Measurements from ENCODE around the gene GDPD4. TPM values are rescaled to one million over a fixed set of nuclear protein-coding genes. Genes with fewer than 3 reads are reported as not detected.

Gene GDPD4
- total RNA-seq, 1 donor from 2014 or later = not detected

- no peak for DNase-seq (ENCODE audit: low read depth)
These were observed 16.7 kb downstream of the GDPD4 start for GRCh38 chr11:77284476-77285468.

GRCh38 chr11:77283101-77283500 lies 18.4 kb downstream of the GDPD4 start:
- no peak for DNase-seq (ENCODE audit: low read depth)
- H3K4me3 ChIP-seq (ENCODE audit: low read depth, low read length) = no peak overlapping the region
- no peak for FAIRE-seq

More at GRCh38 chr11:77284476-77285468, 16.7 kb downstream of the GDPD4 start:
- Histone ChIP-seq H3K4me3 (ENCODE audit: low read depth, low read length) (no peak overlapping the region), H3K36me3 (ENCODE audit: control insufficient read depth, insufficient read depth, low read length) (no peaks in the 10 kb centered on the region), H3K27me3 (ENCODE audit: control insufficient read depth, insufficient read depth, low read length) (no peaks in the 10 kb centered on the region)
- TF ChIP-seq, protein P1, sequence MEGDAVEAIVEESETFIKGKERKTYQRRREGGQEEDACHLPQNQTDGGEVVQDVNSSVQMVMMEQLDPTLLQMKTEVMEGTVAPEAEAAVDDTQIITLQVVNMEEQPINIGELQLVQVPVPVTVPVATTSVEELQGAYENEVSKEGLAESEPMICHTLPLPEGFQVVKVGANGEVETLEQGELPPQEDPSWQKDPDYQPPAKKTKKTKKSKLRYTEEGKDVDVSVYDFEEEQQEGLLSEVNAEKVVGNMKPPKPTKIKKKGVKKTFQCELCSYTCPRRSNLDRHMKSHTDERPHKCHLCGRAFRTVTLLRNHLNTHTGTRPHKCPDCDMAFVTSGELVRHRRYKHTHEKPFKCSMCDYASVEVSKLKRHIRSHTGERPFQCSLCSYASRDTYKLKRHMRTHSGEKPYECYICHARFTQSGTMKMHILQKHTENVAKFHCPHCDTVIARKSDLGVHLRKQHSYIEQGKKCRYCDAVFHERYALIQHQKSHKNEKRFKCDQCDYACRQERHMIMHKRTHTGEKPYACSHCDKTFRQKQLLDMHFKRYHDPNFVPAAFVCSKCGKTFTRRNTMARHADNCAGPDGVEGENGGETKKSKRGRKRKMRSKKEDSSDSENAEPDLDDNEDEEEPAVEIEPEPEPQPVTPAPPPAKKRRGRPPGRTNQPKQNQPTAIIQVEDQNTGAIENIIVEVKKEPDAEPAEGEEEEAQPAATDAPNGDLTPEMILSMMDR (IDR thresholded peaks at IDR 0.05; ENCODE audit: insufficient read depth, low read length, severe bottlenecking) = no peak
- FAIRE-seq = no peak

DNA sequence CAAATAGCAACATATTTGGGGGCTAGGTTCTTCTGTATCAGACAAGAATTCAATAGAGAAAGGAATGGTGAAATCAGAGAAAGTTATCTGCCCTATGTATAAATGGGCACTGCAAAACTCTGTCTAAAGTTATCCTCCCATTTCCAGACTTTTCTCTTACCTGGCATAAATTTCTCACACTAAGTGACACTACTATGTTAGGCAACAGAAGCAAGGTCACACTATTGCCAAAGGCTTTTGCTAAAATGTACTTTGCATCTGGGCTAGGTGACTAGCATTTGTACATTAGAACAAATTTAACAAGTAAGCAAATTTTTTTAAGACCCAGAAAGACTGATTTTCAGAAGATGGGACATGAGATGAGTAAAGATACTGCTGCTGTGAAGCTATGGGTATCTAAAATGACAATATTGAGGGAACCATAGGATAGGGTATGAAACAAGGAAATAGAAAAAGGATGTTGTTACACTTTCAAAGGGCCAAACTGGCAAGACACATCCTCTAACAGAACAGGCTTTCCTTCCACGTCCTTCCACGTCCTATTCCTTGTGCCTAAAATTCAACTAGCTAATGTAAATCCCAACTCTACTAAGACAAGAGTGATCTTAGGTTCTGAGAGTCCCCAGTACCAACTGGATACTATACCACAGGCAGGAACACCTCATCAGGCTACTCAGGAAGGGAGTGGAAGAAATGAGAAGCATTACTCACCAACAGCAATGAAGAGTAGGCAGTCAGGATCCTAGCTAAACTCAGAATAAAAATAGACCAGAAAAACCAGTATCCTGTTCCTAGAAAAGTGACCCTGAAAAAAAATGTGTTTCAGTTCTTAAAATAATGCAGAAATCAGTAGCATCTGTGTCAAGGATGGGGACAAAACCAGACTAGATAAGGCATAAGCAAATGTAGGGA lies 22.6 kb downstream of the GDPD4 start:
- DNase-seq (ENCODE audit: low read depth) = peak; percentile 84
- FAIRE-seq = no peak
- no peaks in the 10 kb centered on the region for H3K36me3 ChIP-seq (ENCODE audit: control insufficient read depth, insufficient read depth, low read length)
- no peaks in the 10 kb centered on the region for H3K27me3 ChIP-seq (ENCODE audit: control insufficient read depth, insufficient read depth, low read length)
- no peak overlapping the region for H3K4me3 ChIP-seq (ENCODE audit: low read depth, low read length)
- TF ChIP-seq, protein P1 (IDR thresholded peaks at IDR 0.05; ENCODE audit: insufficient read depth, low read length, severe bottlenecking) = no peak

More at GRCh38 chr11:77283101-77283500, 18.4 kb downstream of the GDPD4 start:
- no peaks in the 10 kb centered on the region for H3K36me3 ChIP-seq (ENCODE audit: control insufficient read depth, insufficient read depth, low read length)
- TF ChIP-seq, protein P1 (IDR thresholded peaks at IDR 0.05; ENCODE audit: insufficient read depth, low read length, severe bottlenecking) = no peak
- no peaks in the 10 kb centered on the region for H3K27me3 ChIP-seq (ENCODE audit: control insufficient read depth, insufficient read depth, low read length)

GRCh38 chr11:77276271-77276670 lies 25.2 kb downstream of the GDPD4 start:
- Histone ChIP-seq H3K4me3 (ENCODE audit: low read depth, low read length) (no peak overlapping the region), H3K36me3 (ENCODE audit: control insufficient read depth, insufficient read depth, low read length) (no peaks in the 10 kb centered on the region), H3K27me3 (ENCODE audit: control insufficient read depth, insufficient read depth, low read length) (no peaks in the 10 kb centered on the region)
- TF ChIP-seq, protein P1 (IDR thresholded peaks at IDR 0.05; ENCODE audit: insufficient read depth, low read length, severe bottlenecking) = no peak
- DNase-seq (ENCODE audit: low read depth) (no peak), FAIRE-seq (no peak)

DNA sequence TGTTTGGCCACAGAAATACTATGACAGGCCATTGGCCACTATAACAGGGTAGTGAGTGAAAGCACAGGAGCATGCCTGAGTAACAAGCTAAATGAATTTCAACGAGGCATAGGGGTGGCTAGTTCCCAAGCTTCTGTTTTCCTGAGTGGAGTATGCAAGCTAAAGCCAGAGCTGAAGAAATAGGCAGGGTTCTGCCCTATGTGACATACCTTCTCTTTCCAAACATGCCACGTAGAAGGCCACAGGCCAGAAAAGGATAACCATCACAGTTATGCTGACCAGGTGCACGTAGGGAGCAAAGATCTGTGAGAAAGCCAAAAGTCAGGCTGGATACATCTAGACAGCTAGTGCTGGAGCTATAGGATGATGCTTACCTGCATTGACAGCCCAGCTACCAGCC lies 30.6 kb downstream of the GDPD4 start:
- TF ChIP-seq, protein P1 (IDR thresholded peaks at IDR 0.05; ENCODE audit: insufficient read depth, low read length, severe bottlenecking) = no peak
- FAIRE-seq (no peak), DNase-seq (ENCODE audit: low read depth) (no peak)
- Histone ChIP-seq H3K27me3 (ENCODE audit: control insufficient read depth, insufficient read depth, low read length) (no peaks in the 10 kb centered on the region), H3K4me3 (ENCODE audit: low read depth, low read length) (no peak overlapping the region), H3K36me3 (ENCODE audit: control insufficient read depth, insufficient read depth, low read length) (no peaks in the 10 kb centered on the region)
